Measurements from ENCODE around the gene ZNF664. TPM values are rescaled to one million over a fixed set of nuclear protein-coding genes. Genes with fewer than 3 reads are reported as not detected.
A peak's percentile ranks its signal among the peaks of the same experiment; 100 is the strongest.

ZNF664 gene
- total and polyA plus RNA-seq, 2 of the 8 experiments (the other 6 are each of a cell fraction or from before 2014, with no cell fraction given): 22.8 to 51.4 TPM

DNA sequence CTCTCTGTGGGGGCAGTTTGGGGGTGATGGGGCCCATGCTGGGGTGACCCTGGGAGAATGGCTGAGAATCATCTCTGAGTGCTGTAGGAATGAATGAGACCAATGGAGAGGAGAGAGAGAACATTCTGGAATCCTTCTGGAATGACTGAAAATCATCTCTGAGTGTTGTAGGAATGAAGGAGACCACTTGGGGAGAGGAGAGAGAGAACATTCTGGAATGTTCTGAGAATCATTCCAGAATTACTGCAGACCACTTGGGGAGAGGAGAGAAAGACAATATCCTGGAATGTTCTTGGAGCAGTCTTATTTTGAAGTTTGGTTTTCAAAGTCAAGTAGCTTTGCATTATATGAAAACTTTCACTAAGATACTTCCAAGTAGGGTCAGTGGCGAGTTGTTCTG lies 64.3 kb downstream of the ZNF664 start:
- Histone ChIP-seq H2BK15ac (ENCODE audit: low read length) (no peak overlapping the region), H3K27ac (ENCODE audit: low read depth, low read length) (no peak overlapping the region), H3K4ac (replicated peaks; ENCODE audit: insufficient read length, low read depth, low read length) (peak overlapping the region; percentile 49), H4K5ac (ENCODE audit: insufficient read length, low read depth, low read length) (no peak overlapping the region), H3K9me3 (ENCODE audit: insufficient read depth in 2 of 2, low read depth in 1 of 2, low read length in 1 of 2) (no peaks in the 10 kb centered on the region), H4K20me1 (replicated peaks in 1 of 2; ENCODE audit: control insufficient read depth in 1 of 2, insufficient read depth in 2 of 2, low read length in 2 of 2) (no peaks in the 10 kb centered on the region), H2BK12ac (ENCODE audit: low read depth, low read length) (no peak overlapping the region; the same call in 1 of the 2 replicates), H2AFZ (ENCODE audit: low read length) (no peak overlapping the region), H2BK120ac (replicated peaks; ENCODE audit: low read depth, low read length) (no peak overlapping the region), H3K79me2 (ENCODE audit: control insufficient read depth in 1 of 2, insufficient read depth in 2 of 2, low read length in 2 of 2) (no peaks in the 10 kb centered on the region), H3K9ac (replicated peaks in 1 of 4; ENCODE audit: extremely low read depth in 1 of 4, low read depth in 3 of 4, low read length in 3 of 4) (no peak overlapping the region), H3K79me1 (ENCODE audit: low read depth, low read length) (no peaks in the 10 kb centered on the region), H3K4me3 (ENCODE audit: extremely low read depth in 1 of 4, insufficient read depth in 2 of 4, low read depth in 3 of 4, low read length in 4 of 4) (no peak overlapping the region), H2BK5ac (ENCODE audit: low read depth, low read length) (no peak overlapping the region), H2AK5ac (ENCODE audit: low read depth, low read length) (no peak overlapping the region), H2BK20ac (ENCODE audit: low read length) (peak overlapping the region; percentile 88; the same call in 1 of the 2 replicates), H3K27me3 (replicated peaks in 1 of 4; ENCODE audit: control insufficient read depth in 3 of 4, extremely low read depth in 1 of 4, insufficient read depth in 3 of 4, low read length in 3 of 4) (no peaks in the 10 kb centered on the region), H3K18ac (ENCODE audit: extremely low read depth, low read length) (peak overlapping the region; percentile 5; the same call in 1 of the 2 replicates), H3K14ac (ENCODE audit: insufficient read length) (no peak overlapping the region), H3K23ac (ENCODE audit: insufficient read length) (no peak overlapping the region), H3K4me2 (ENCODE audit: insufficient read depth in 1 of 2, low read depth in 2 of 2, low read length in 2 of 2) (no peak overlapping the region), H3K36me3 (ENCODE audit: control insufficient read depth in 2 of 4, insufficient read depth in 4 of 4, low read length in 3 of 4) (no peaks in the 10 kb centered on the region), H4K8ac (ENCODE audit: extremely low read depth, insufficient read depth, low read length) (no peak overlapping the region), H3K56ac (replicated peaks; ENCODE audit: insufficient read length, low read depth, low read length) (no peak overlapping the region), H3K4me1 (replicated peaks in 1 of 4; ENCODE audit: control insufficient read depth in 3 of 4, insufficient read depth in 4 of 4, low read length in 3 of 4) (peaks cover 0 to 7% (median 0%) of the 10 kb centered on the region in 4 experiments; a peak in 2 of 7 replicates), H4K91ac (replicated peaks; ENCODE audit: insufficient read length, low read length) (no peak overlapping the region), H3K23me2 (ENCODE audit: low read depth, low read length) (no peaks in the 10 kb centered on the region)
- no peak for TF ChIP-seq RXRA (IDR thresholded peaks at IDR 0.05; ENCODE audit: insufficient read depth, low read depth, low read length)
- TF ChIP-seq TEAD4 (IDR thresholded peaks at IDR 0.05; ENCODE audit: low read depth, low read length): no peak
- TF ChIP-seq BACH1 (IDR thresholded peaks at IDR 0.05; ENCODE audit: low read length): no peak
- TF ChIP-seq, protein P1, sequence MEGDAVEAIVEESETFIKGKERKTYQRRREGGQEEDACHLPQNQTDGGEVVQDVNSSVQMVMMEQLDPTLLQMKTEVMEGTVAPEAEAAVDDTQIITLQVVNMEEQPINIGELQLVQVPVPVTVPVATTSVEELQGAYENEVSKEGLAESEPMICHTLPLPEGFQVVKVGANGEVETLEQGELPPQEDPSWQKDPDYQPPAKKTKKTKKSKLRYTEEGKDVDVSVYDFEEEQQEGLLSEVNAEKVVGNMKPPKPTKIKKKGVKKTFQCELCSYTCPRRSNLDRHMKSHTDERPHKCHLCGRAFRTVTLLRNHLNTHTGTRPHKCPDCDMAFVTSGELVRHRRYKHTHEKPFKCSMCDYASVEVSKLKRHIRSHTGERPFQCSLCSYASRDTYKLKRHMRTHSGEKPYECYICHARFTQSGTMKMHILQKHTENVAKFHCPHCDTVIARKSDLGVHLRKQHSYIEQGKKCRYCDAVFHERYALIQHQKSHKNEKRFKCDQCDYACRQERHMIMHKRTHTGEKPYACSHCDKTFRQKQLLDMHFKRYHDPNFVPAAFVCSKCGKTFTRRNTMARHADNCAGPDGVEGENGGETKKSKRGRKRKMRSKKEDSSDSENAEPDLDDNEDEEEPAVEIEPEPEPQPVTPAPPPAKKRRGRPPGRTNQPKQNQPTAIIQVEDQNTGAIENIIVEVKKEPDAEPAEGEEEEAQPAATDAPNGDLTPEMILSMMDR (IDR thresholded peaks at IDR 0.05; ENCODE audit: control extremely low read depth in 1 of 3, insufficient read depth in 1 of 3, low read depth in 1 of 3, low read length in 3 of 3): no peak
- TF ChIP-seq SIX5 (IDR thresholded peaks at IDR 0.05; ENCODE audit: low read depth, low read length): no peak
- CTCF ChIA-PET (ENCODE audit: partially characterized antibody): interaction anchor here (0.6 to 3.1 kb wide), 42 partner anchors 9 to 1400 kb away, joined by 3 to 29 read pairs (median 6); no protein-coding TSS in a partner anchor
- WGBS, 2 experiments (ENCODE audit: extremely low coverage in 1 of 2, insufficient coverage in 1 of 2, insufficient read length in 1 of 2, insufficient replicate concordance in 2 of 2, low coverage in 1 of 2, low lambda C conversion rate in 2 of 2, missing lambda C conversion rate in 1 of 2): 86% methylated on average over 1 of the region's 1 CpG; no CpG with 5 or more reads in 1 of the 2 experiments
- POLR2A ChIA-PET (ENCODE audit: partially characterized antibody): interaction anchor here (0.7 to 1.4 kb wide), 2 partner anchors 34 to 297 kb away, joined by 3 read pairs; no protein-coding TSS in a partner anchor
- FAIRE-seq: no peak
- DNase-seq (ENCODE audit: low read depth in 1 of 2, low spot score in 2 of 2): no peak
